Inflammatory macrophage treated with lipopolysaccharide for 4 hours (primary cell): ENCODE data around the gene CHN1.

Experiments
- DNase-seq: peaks from one replicate; pipeline ENCODE4 v3.0.0-alpha.2; 2020

CHN1 gene

DNA sequence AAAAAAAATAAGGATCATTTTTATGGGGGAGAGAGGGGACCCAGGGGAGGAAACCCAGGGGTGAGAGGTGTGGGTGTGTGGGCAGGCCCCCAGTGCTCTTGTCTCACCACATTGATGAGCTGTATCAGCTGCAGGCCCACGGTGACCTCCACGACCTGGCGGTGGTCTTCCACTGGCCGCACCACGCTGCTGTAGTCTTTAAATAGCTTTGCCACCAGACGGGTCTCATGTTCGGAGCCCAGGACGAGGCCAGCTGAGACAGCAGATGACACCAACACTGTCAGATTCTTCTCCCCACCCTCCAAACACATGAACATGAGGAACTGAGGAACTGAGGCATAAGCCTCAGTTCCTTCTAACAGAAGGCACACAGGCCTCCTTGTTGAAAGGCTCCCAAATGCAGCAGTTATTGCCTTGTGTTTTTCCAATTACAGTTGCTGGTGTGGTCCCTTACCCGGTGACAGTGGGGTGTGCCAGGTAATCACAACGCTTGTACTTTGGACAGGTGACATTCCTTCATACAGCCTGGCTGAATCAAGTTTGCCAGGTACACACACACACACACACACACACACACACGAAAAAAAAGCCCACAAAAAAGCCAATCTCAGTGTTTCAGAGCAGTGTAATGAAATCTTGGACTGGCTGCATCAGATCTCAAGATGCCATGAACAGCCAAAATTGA lies 245.7 kb downstream of the CHN1 start:
- DNase-seq: peak; percentile 22

DNA sequence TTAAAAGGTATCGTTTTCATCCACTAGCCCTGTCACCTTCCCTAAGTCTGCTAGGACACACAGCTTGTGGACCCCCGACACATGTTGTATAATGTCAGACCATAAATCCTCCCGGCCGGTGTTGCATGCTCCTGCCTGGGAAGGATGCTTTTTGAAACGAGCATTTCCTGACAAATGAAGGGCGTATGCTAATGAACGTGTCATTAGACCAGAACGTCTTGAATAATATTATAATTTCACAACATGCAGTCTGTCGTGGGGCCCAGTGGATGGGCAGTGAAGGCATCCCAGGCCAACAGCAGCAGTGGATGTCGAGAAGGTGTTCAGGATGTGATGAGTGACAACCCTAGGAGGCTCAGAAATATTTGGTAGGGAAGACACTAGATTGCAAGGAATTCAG lies 248.4 kb downstream of the CHN1 start:
- DNase-seq: no peak

DNA sequence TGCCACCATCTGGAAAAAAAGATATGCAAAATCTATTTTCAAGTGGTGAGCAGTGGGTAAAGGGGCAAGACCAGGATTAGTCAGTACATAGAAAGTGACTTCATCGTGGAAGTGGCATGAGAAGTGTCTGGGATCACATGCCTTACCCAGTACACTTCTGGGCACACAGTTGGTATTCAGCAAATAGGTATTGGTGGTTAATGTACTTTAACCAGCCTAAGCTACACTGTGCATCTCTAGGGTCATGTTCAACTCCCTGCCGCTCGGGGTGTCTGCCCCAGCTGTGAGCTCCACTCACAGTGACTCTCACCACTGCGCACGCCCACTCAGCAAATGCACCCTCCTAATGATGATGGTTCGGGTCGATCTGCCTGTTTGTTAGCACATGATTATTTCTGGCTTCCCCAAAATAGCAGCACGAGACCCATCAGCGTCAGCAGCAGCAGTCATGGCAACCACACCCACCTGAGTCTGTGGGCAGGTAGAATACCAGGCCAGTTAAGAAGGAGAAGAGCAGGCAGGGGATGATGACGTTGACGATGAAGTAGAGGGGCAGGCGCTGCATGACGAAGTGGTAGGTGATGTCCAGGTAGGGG lies 252.0 kb downstream of the CHN1 start:
- peak; percentile 57 for DNase-seq

DNA sequence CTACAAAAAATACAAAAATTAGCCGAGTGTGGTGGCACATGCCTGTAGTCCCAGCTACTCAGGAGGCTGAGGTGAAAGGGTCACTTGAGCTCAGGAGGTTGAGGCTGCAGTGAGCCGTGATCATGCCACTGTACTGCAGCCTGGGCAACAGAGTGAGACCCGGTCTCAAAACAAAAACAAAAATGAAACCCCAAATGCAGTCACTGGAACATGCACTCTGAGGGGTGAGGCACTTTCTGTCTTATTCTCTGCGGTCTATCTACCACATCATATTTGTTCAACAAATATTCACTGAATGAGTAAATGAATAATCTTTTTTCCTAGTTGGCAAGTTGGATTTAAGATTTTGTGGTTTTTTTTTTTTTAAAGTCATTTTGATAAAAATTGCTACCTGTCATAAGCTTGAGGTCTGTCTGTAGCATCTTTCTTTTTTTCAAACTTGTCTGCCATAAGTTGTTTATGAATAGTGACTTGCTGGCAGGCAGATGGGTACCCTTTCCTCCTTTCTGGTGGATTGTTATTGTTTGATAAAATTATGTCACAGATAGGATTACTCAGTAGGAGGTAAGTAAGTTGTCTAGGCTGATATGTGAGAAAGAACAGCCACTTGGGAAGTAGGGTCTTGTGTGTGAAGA lies 252.7 kb downstream of the CHN1 start:
- no peak for DNase-seq

DNA sequence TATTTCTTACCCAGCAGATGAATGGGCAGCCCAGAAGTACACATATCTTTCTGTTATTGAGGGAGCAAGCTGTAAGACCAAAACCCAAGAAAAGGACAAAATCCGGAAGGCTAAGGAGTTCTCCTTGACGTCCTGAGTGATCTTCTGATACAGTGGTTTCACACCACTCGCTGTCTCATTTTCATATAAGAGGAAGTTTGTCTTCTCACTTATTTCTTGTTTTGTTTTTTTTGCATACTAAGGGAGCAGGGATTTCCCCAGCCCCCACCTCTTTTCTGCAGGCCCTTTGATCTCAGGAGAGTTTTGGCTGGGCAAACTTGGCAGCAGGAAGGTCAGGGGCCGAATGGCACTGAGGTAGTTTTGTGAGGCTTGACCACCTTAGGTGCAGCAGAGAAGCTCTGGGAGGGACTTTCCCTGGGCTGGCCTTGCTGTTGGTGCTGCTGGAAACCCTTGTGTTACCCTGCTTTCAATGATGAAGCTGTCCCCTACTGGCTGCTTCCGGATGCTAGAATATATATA lies 254.2 kb downstream of the CHN1 start:
- peak; percentile 67 for DNase-seq

DNA sequence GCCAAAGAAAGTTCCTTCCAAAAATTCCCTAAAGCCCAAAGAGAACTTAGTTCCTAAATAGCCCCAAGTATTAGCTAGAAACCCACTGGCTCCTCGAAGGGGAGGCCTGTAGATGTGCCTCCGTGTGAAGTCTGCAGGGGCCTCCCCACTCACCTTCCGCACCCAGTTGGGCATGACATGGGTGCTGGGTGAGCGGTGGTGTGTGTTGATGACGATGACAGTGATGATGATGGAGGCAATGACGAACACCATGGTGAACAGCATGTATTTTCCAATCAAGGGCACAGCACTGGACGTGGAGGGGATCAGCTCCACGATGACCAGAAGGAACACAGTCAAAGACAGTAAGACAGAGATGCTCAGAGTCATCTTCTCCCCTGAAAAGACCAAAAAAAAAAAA lies 255.4 kb downstream of the CHN1 start:
- no peak for DNase-seq

DNA sequence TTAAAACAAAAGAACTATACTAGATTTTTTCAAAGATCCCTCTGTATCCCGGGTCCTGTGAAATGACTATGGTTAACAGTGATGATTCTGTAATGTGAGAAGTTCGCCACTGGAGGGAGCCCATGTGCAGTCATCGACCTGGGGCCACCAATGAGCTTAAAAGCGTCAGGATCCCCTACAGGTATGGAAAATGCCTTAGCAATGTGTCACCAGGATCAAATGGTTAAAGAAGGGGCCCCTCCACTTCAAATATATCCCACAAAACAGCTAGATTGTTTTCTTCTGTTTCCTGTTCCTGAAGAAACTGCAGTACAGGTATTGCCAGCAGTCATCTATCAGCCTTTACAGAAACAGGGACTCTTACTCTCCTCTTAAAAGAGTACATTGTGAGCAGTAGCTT lies 256.2 kb downstream of the CHN1 start:
- DNase-seq: peak; percentile 50
